ENCODE results near the gene FBXL14. TPM values are rescaled to one million over a fixed set of nuclear protein-coding genes. Genes with fewer than 3 reads are reported as not detected.

Gene FBXL14
- total RNA-seq, 1 donor: 11.2 TPM

DNA sequence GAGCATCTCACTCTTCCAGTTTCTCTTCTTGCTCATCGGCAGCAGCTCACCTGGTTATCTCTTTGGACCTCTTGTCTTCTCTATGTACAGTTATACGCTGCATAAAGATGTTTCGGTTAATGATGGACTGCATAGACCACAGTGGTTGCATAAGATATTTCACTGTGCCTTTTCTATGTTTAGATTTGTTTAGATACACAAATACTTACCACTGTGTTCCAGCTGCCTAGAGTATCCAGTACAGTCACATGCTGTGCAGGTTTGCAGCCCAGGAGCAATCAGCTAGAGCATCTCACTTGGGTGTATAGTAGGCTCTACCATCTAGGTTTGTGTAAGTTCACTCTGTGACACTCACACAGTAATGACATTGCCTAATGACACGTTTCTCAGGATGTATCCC is 57.6 kb downstream of the FBXL14 start:
- TF ChIP-seq, protein P1, sequence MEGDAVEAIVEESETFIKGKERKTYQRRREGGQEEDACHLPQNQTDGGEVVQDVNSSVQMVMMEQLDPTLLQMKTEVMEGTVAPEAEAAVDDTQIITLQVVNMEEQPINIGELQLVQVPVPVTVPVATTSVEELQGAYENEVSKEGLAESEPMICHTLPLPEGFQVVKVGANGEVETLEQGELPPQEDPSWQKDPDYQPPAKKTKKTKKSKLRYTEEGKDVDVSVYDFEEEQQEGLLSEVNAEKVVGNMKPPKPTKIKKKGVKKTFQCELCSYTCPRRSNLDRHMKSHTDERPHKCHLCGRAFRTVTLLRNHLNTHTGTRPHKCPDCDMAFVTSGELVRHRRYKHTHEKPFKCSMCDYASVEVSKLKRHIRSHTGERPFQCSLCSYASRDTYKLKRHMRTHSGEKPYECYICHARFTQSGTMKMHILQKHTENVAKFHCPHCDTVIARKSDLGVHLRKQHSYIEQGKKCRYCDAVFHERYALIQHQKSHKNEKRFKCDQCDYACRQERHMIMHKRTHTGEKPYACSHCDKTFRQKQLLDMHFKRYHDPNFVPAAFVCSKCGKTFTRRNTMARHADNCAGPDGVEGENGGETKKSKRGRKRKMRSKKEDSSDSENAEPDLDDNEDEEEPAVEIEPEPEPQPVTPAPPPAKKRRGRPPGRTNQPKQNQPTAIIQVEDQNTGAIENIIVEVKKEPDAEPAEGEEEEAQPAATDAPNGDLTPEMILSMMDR (IDR thresholded peaks at IDR 0.05; ENCODE audit: insufficient read depth, low read length): no peak
- DNase-seq (ENCODE audit: low read depth): no peak
- no peak overlapping the region for H3K4me3 ChIP-seq (ENCODE audit: low read depth, low read length)

DNA sequence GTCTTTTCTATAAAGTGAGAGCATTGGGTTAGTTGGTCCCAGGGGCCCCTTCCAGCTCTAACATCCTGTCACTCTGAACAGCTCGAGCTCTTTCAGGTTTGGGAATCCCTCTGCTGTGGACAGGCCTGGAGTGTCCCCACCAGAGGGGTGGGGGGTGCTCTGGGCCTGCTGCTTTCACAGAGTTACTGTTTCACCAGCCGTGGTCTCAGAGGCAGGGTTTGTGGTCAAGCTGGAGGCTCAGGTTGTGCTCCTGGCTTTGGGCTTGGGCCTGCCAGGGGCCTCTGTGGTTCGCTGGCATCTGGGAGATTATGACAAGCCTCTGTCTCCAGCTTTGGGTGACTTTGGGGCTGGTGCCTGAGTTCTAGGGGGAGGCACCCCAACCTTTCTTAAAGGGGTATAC is 59.6 kb downstream of the FBXL14 start:
- H3K4me3 ChIP-seq (ENCODE audit: low read depth, low read length): no peak overlapping the region
- DNase-seq (ENCODE audit: low read depth): no peak
- TF ChIP-seq, protein P1 (IDR thresholded peaks at IDR 0.05; ENCODE audit: insufficient read depth, low read length): no peak

DNA sequence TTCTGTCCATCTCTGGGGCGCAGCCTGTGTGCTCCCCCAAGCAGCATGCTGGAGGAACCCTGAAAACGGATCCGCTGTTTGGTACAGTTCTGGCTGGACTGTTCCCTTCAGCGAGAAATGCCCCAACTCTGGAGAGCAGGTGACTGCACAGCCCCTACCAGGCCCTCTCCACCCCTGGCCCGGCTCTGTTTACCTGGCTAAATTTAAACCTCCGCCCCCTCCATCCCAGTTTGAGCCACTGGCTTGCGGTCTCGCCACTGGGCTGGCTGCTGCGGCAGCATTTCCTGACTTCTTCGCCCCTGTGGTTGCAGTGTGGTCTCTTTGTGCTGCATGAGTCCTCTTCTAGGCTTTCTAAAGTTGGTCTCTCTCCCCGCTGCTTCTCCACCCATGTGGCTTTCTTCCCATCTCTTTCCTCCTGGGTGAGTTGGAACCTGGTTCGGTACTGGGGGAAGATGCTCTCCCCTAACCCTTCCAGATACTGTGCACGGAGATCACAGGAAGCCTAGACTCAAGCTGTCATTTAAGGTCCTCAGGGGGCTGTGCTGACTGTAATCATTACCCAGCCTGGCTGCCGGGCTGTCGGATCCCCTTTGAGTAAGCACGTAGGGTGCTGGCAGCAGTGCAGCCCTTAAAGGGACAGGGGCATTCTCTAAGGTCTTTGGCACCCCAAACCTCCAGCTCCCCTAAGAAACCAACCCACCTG is 60.6 kb downstream of the FBXL14 start:
- TF ChIP-seq, protein P1 (IDR thresholded peaks at IDR 0.05; ENCODE audit: insufficient read depth, low read length): no peak
- H3K4me3 ChIP-seq (ENCODE audit: low read depth, low read length): peak overlapping the region; percentile 23
- peak; percentile 60 for DNase-seq (ENCODE audit: low read depth)

DNA sequence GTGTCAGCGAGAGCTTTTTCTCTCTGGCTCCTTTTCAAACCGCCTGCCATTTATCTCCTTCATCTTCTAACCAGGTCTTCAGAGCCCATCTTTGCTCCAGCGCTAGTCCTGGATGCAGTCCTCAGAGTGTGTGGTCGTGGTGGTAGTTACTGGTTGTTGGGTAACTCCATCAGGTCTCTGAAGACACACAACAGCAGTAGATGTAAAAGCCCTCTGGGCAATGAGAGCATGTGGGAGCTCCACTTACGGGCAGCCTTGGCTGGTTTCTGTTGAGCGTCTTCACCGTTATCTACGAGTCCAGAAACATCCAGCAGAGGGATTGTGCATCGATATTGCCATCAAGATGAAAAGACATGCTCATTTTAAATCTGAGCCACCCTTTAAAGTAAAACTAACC is 61.2 kb downstream of the FBXL14 start:
- peak; percentile 60 for DNase-seq (ENCODE audit: low read depth)
- peak overlapping the region; percentile 23 for H3K4me3 ChIP-seq (ENCODE audit: low read depth, low read length)
- TF ChIP-seq, protein P1 (IDR thresholded peaks at IDR 0.05; ENCODE audit: insufficient read depth, low read length): peak; percentile 35

DNA sequence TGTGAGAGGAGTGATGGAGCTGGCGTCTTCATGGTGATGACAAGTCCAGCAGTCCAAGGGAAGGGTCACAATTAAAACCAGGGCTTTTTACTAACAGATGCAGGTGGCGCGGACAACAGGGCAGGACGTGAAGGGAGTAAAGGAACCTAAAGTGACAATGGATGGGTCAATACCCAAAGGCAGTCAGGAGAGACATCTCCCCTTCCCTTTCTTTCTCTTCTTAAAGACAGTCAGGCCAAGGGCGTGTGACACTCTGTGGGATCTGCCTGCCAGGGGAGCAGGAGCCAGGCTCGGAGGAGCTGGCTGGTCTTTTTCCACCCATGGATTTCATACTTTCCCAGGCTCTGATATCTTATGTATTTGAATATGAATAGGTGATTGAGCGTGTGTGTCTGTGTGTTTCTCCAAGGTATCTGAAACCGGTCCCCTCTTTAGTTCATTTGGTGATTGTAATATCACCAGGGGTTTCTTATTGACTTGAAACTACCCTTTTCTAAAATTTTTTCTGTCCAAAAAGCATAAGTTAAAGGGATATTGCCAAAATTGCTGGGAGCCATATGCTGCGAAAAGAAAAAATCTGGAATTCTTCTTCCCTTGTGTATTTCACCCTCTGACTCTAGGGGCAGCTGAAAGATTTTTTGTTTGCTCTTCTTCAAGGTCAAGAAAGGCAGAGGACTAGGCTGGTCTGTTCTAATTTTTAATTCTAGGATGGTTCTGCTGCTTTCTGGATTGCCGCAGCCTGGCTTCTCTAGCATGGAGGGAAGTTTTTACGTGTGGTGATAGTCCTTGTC is 61.8 kb downstream of the FBXL14 start:
- DNase-seq (ENCODE audit: low read depth): peak; percentile 41
- TF ChIP-seq, protein P1 (IDR thresholded peaks at IDR 0.05; ENCODE audit: insufficient read depth, low read length): peak; percentile 35
- H3K4me3 ChIP-seq (ENCODE audit: low read depth, low read length): peak overlapping the region; percentile 64

DNA sequence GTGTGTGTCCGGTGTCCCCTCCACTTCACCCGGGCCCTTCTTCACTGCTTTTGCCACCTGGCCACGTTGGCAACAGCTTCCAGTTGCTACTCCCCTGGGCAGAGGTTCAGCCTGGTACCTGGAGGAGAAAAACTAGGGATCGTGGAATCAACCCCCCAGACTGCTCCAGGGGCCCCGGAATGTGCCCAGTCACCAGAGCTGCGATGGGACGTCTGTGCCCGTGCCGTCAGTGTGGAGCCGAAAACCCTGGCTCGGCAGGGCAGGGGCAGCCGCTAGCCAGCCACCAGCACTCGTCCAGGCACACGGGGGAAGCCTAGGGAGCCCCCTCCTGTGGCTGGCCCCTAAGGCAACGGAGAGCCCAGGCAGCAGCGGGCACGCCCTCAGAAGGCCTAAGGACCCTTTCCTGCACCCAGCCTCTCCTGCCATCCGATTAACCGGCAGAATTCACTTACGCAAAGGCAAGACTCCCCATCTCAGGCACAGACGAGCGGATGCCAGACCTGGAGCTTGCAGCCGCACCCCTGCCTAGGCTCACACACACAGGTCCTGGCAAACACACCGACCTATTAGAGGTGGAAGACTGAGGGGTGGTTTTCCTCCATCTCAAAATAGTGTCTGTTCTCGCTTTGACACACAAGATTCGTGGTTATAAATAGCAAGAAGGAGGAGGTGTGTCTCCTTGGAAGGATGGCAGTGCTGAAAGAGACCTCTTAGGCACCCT is 62.6 kb downstream of the FBXL14 start:
- TF ChIP-seq, protein P1 (IDR thresholded peaks at IDR 0.05; ENCODE audit: insufficient read depth, low read length): no peak
- H3K4me3 ChIP-seq (ENCODE audit: low read depth, low read length): peak overlapping the region; percentile 64
- no peak for DNase-seq (ENCODE audit: low read depth)

Measured in fibroblast of the aortic adventitia (primary cell).